GM18868 (cell line): ENCODE measurements around the gene HDAC4.

Experiments
- ATAC-seq: cut with Tn5 transposase; IDR thresholded peaks from one replicate; pipeline ENCODE4 v1.9.1; 2021; ENCODE audit warnings: mild to moderate bottlenecking, moderate library complexity; ENCODE audit not compliant: unreplicated experiment

Gene HDAC4

DNA sequence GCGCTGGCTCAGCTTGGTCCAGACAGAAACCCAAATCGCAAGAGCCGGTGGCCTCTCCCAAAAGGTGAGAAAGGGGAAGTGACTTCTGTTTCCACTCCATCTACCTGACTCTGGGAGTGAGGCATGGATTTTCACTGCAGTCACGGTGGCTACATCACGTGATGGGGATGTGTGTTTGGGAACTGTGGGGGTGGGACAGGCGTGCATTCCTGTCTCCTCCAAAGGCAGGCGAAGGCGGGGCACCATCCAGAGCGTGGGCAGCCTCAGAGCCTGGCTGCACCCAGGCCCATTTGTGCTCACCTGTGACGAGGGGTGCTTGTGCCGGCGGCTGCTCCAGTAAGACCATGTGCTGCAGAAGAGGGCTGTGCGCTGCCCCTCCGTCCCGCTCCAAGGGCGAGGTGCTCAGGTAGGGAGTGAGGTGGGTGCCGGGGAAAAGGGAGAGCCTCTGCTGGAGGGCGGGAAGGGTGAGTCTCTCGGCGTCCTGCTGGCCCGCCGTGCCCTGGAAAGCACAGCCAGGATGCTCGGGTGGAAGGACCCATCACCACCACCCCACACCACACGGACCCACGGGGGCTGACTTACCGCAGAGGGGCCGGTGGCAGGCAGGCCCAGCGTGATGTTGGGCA is 266.8 kb downstream of the HDAC4 start:
- ATAC-seq: no peak

- no peak for ATAC-seq
These were observed 268.0 kb downstream of the HDAC4 start for GRCh38 chr2:239132786-239133185.

- no peak for ATAC-seq
These were observed 268.6 kb downstream of the HDAC4 start for GRCh38 chr2:239132156-239132709.

DNA sequence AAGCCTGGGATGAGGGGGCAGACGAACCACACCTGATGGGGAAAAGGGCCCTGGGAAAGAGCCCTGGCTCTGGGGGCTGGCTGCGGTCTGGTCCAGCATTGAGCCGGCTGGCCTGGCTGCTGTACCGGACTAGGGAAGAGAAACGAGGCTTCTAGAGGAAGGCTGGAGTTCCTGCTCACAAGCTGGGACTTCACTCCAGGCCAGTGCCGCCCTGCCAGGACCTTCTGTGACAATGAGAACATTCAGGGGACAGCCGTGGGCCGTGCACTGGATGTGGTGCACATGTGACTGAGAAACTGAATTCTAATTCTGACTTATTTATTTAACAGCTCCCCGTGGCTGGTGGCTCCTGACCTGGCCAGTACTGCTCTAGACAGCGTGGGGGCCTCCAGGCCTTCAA is 269.3 kb downstream of the HDAC4 start:
- ATAC-seq: no peak

GRCh38 chr2:239130786-239131325 is 270.0 kb downstream of the HDAC4 start:
- ATAC-seq: no peak

DNA sequence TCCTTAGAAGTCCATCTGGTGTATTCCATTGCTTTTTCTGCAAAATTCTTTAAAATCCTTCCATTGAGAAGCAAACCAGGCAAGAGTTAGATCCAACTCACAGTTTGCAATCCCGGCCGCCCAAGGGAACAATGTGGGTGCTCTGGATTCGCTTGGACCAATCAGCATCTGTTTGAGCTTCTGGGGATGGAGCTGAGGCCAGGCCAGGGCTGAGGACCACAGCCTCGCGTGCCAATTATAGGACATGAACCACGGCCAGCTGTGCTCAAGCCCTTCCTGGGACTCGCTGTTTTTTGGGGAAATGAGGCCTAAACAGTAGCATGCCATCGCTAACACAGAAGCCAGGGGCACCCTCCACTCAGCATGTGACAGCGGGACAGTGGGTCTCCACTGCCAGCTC is 270.8 kb downstream of the HDAC4 start:
- ATAC-seq: no peak

GRCh38 chr2:239129147-239129920 is 271.5 kb downstream of the HDAC4 start:
- no peak for ATAC-seq

DNA sequence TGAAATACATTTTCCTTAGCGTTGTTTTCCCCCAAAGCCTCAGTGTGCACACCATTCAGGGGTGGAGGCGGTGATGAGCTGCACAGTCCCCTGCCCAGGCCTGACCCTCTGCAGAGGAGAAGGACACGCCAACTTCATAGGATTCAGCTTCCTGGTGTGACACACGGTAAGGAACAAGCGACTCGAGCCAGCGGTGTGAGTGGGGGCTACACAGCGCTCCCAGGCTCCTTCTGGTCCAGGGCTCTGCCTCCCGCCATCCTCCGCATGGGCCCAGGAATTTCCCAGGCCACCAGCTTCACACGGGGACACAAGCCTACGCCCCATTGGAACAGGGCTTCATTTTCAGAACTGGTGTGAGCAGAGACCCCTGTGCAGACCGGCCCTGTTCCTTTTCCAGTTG is 272.1 kb downstream of the HDAC4 start:
- ATAC-seq: no peak

GRCh38 chr2:239127513-239127912 is 273.3 kb downstream of the HDAC4 start:
- ATAC-seq: no peak

DNA sequence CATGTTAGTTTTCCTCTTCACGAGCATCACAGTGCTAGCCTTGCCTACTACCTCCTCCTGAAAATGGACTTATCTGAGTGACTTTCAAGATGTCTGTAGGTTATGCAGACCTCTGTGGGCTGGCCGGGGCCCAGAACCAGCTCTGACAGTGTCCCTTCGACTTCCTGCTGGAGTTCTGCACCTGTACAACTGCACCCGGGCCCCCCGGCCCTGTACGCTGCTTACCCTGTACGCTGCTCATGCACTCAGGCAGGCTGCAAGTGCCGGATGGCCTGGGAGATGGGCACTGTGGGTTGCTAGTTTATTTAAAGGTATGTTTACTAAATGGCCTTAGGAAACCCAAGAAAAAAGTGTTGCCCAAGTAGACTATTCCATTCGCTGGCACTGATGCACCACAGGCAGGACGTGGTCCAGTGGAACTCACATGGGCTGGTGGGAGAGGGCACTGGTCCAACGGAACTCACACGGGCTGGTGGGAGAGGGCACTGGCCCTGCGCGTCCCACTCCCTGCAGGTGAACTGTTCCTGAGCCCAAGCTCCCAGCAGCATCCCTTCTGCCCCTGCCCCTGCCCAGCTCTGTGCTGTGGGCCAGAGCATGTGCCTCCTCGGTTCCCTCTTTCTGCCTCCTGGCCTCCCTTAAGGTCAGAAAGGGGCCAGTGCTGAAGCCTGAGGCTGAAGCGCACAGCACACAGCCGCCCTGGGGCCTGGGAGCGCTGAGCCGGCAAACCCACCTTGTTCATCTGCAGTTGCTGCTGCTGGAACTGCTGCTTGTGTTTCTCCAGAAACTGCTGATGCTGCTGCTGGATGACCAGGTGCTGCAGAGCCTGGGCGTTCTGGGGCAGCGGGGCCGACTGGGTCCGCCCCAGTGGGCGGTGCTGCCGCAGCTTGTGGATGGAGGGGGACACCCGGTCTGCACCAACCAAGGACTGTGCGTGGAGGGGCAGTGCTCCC is 274.8 kb downstream of the HDAC4 start:
- no peak for ATAC-seq

- ATAC-seq: no peak
These were observed 276.5 kb downstream of the HDAC4 start for GRCh38 chr2:239124152-239124899.

GRCh38 chr2:239122421-239123110 is 278.3 kb downstream of the HDAC4 start:
- no peak for ATAC-seq

- no peak for ATAC-seq
These were observed 279.2 kb downstream of the HDAC4 start for GRCh38 chr2:239121600-239122012.

GRCh38 chr2:239120664-239121063 is 280.2 kb downstream of the HDAC4 start:
- ATAC-seq: no peak

- no peak for ATAC-seq
These were observed 281.3 kb downstream of the HDAC4 start for GRCh38 chr2:239119346-239120126.

- no peak for ATAC-seq
These were observed 282.1 kb downstream of the HDAC4 start for GRCh38 chr2:239118675-239119211.

DNA sequence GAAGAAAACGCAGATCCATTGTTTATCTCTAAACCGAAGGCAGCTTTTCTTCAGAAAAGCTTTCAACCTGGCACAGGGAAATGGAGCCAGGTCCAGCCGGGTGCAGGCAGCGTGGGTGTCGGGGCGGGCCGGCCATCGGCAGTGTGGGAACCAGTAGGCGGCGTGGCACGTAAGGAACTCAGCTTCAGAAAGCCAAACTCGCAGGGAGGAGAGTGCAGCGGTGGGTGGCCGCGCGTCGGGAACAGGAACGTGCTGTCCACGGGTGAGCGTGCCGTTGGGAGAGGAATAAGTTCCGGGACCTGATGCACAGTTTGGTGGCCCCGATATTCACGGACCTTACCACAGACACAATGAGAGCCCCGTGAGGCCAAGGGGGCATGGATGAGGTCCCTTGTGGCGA is 282.6 kb downstream of the HDAC4 start:
- no peak for ATAC-seq

DNA sequence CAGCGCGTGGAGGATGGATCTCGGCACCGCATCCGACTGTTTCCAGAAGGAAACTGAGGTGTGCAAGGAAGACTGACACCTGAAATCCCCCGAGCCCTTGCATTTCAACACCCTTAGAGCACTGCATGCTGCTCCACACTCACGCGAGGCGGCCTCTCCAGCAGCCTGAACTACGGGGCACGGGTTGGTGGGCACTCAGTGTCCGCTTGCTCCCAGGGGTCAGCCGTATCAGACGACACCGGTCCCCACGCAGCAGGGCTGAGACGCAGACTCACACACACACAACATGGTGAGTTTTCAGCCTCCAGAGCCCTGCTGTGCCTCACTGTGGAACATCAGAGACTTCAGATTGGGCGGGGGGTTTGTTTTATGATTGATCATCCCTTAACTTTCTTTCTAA is 283.0 kb downstream of the HDAC4 start:
- ATAC-seq: no peak
